Ecto neural progenitor cell (in vitro differentiated cells): ENCODE results near the gene CHD1.

Source experiments
- DNase-seq: peaks from one replicate; pipeline ENCODE4 v3.0.0-alpha.2; 2018; ENCODE audit warnings: low spot score

CHD1 gene

GRCh38 chr5:98898743-98899142 lies 30.1 kb downstream of the CHD1 start:
- DNase-seq: no peak

GRCh38 chr5:98891591-98891990 lies 37.2 kb downstream of the CHD1 start:
- no peak for DNase-seq

- DNase-seq: no peak
Observed at GRCh38 chr5:98880598-98880997, 48.2 kb downstream of the CHD1 start.

- DNase-seq: no peak
Observed at GRCh38 chr5:98880151-98880550, 48.7 kb downstream of the CHD1 start.

GRCh38 chr5:98877600-98877999 lies 51.2 kb downstream of the CHD1 start:
- no peak for DNase-seq

GRCh38 chr5:98872674-98873073 lies 56.1 kb downstream of the CHD1 start:
- no peak for DNase-seq

GRCh38 chr5:98865690-98866089 lies 63.1 kb downstream of the CHD1 start:
- DNase-seq: no peak

- no peak for DNase-seq
Observed at GRCh38 chr5:98847054-98847453, 81.8 kb downstream of the CHD1 start.

GRCh38 chr5:98846520-98846919 lies 82.3 kb downstream of the CHD1 start:
- DNase-seq: no peak

GRCh38 chr5:98845878-98846277 lies 82.9 kb downstream of the CHD1 start:
- no peak for DNase-seq

GRCh38 chr5:98844865-98845264 lies 83.9 kb downstream of the CHD1 start:
- DNase-seq: no peak

- no peak for DNase-seq
Observed at GRCh38 chr5:98843481-98843880, 85.3 kb downstream of the CHD1 start.

- DNase-seq: no peak
Observed at GRCh38 chr5:98840946-98841345, 87.9 kb downstream of the CHD1 start.

GRCh38 chr5:98839469-98840383 lies 89.1 kb downstream of the CHD1 start:
- DNase-seq: no peak

GRCh38 chr5:98836175-98836574 lies 92.6 kb downstream of the CHD1 start:
- DNase-seq: no peak

- no peak for DNase-seq
Observed at GRCh38 chr5:98827588-98828284, 101.1 kb downstream of the CHD1 start.

- no peak for DNase-seq
Observed at GRCh38 chr5:98827161-98827560, 101.6 kb downstream of the CHD1 start.

- DNase-seq: no peak
Observed at GRCh38 chr5:98825582-98826375, 103.0 kb downstream of the CHD1 start.

GRCh38 chr5:98816582-98817222 lies 112.1 kb downstream of the CHD1 start:
- no peak for DNase-seq

- no peak for DNase-seq
Observed at GRCh38 chr5:98813755-98814154, 115.1 kb downstream of the CHD1 start.

- no peak for DNase-seq
Observed at GRCh38 chr5:98810206-98810605, 118.6 kb downstream of the CHD1 start.

GRCh38 chr5:98807806-98808205 lies 121.0 kb downstream of the CHD1 start:
- DNase-seq: no peak
